WTC11 (cell line): ENCODE data around the gene MAEA. TPM values are rescaled to one million over a fixed set of nuclear protein-coding genes. Genes with fewer than 3 reads are reported as not detected.

Experiments
- ATAC-seq: fragments of 200-7000 bp; cut with Tn5 transposase; 2 replicates; pipeline ENCODE4 v1.10.0; 2021; ENCODE audit warnings: mild to moderate bottlenecking, moderate library complexity
- CTCF ChIA-PET: fragments of 300-600 bp; sonication (Branson Sonifier 250); formaldehyde crosslinking; loops from one replicate; lab custom pipeline; 2021; ENCODE audit warnings: antibody characterized with exemption; lab: Charles Lee
- POLR2A ChIA-PET: fragments of 350-600 bp; sonication (Branson Sonifier 250); formaldehyde crosslinking; loops from one replicate; lab custom pipeline; 2021; ENCODE audit warnings: antibody characterized with exemption; lab: Charles Lee
- DNase-seq: peaks from one replicate; pipeline ENCODE4 v3.0.0; 2021; ENCODE audit warnings: low spot score
- H3K27ac Mint-ChIP-seq: 2 replicates; pipeline ENCODE4 v1.8.0; 2021; ENCODE audit warnings: mixed read lengths
- H3K27me3 Mint-ChIP-seq: 2 replicates; pipeline ENCODE4 v1.8.0; 2021; ENCODE audit warnings: low read depth, mild to moderate bottlenecking, moderate library complexity, mixed read lengths
- H3K36me3 Mint-ChIP-seq: 2 replicates; pipeline ENCODE4 v1.8.0; 2021; ENCODE audit warnings: mixed read lengths
- H3K4me1 Mint-ChIP-seq: 2 replicates; pipeline ENCODE4 v1.8.0; 2022; ENCODE audit warnings: mixed read lengths
- H3K4me3 Mint-ChIP-seq: 2 replicates; pipeline ENCODE4 v1.8.0; 2021; ENCODE audit warnings: mild to moderate bottlenecking, moderate library complexity, mixed read lengths
- H3K9me3 Mint-ChIP-seq: 2 replicates; pipeline ENCODE4 v1.8.0; 2021; ENCODE audit warnings: mixed read lengths
- E2F1 ChIP-seq: sonication (generic); formaldehyde crosslinking; IDR thresholded peaks from 2 replicates; pipeline ENCODE4 v1.8.0; 2022; ENCODE audit warnings: mild to moderate bottlenecking, missing genetic modification reagents
- E2F5 ChIP-seq: sonication (generic); formaldehyde crosslinking; IDR thresholded peaks from 2 replicates; pipeline ENCODE4 v1.8.1; 2022; ENCODE audit warnings: mild to moderate bottlenecking, moderate library complexity, missing genetic modification reagents
- FOXK1 ChIP-seq: sonication (generic); formaldehyde crosslinking; IDR thresholded peaks from 2 replicates; pipeline ENCODE4 v1.8.0; 2022; ENCODE audit warnings: mild to moderate bottlenecking, moderate library complexity, missing genetic modification reagents
- FOXP1 ChIP-seq: sonication (generic); formaldehyde crosslinking; IDR thresholded peaks from 2 replicates; pipeline ENCODE4 v1.8.0; 2022; ENCODE audit warnings: missing genetic modification reagents, mild to moderate bottlenecking, moderate library complexity, borderline replicate concordance
- JUN ChIP-seq: sonication (generic); formaldehyde crosslinking; IDR thresholded peaks from 2 replicates; pipeline ENCODE4 v1.8.0; 2023; ENCODE audit warnings: mild to moderate bottlenecking, missing genetic modification reagents
- MLX ChIP-seq: sonication (generic); formaldehyde crosslinking; IDR thresholded peaks from 2 replicates; pipeline ENCODE4 v1.8.1; 2023; ENCODE audit warnings: mild to moderate bottlenecking, missing genetic modification reagents, moderate library complexity
- MXD4 ChIP-seq: fragments of 250-450 bp; sonication (Bioruptor Pico); IDR thresholded peaks from 2 replicates; pipeline ENCODE4 v1.8.0; 2021; ENCODE audit warnings: mild to moderate bottlenecking, moderate library complexity, borderline replicate concordance
- NFATC4 ChIP-seq: fragments of 250-450 bp; sonication (Bioruptor Pico); IDR thresholded peaks from 2 replicates; pipeline ENCODE4 v1.9.0; 2021; ENCODE audit warnings: mild to moderate bottlenecking
- STAT6 ChIP-seq: sonication (generic); formaldehyde crosslinking; conservative IDR thresholded peaks from 2 replicates; pipeline ENCODE4 v1.8.1; 2023; ENCODE audit warnings: mild to moderate bottlenecking, low read depth, missing genetic modification reagents, moderate library complexity
- TCF7 ChIP-seq: sonication (generic); formaldehyde crosslinking; IDR thresholded peaks from 2 replicates; pipeline ENCODE4 v1.8.0; 2022; ENCODE audit warnings: mild to moderate bottlenecking, low read depth, missing genetic modification reagents, moderate library complexity
- TEAD1 ChIP-seq: sonication (generic); formaldehyde crosslinking; IDR thresholded peaks from 2 replicates; pipeline ENCODE4 v1.8.0; 2022; ENCODE audit warnings: mild to moderate bottlenecking, missing genetic modification reagents
- ZNF232 ChIP-seq: sonication (generic); formaldehyde crosslinking; IDR thresholded peaks from 2 replicates; pipeline ENCODE4 v1.8.0; 2022; ENCODE audit warnings: mild to moderate bottlenecking, missing genetic modification reagents
- ZNF263 ChIP-seq: sonication (generic); formaldehyde crosslinking; IDR thresholded peaks from 2 replicates; pipeline ENCODE4 v1.8.1; 2022; ENCODE audit warnings: low read depth, mild to moderate bottlenecking, moderate library complexity, missing genetic modification reagents
- ZNF317 ChIP-seq: sonication (generic); formaldehyde crosslinking; IDR thresholded peaks from 2 replicates; pipeline ENCODE4 v1.8.1; 2023; ENCODE audit warnings: low read depth, mild to moderate bottlenecking, moderate library complexity, missing genetic modification reagents, borderline replicate concordance
- total RNA-seq: library from RNA; stranded (reverse); gene quantifications from 3 replicates; pipeline ENCODE4 v1.2.3, GENCODE V29; 2021
- TF ChIP-seq, protein P1 (sequence below): fragments of 250-450 bp; sonication (Bioruptor Pico); IDR thresholded peaks from 2 replicates; pipeline ENCODE4 v1.8.0; 2021; ENCODE audit warnings: mild to moderate bottlenecking
- TF ChIP-seq, protein P2 (sequence below): fragments of 250-450 bp; sonication (Bioruptor Pico); conservative IDR thresholded peaks from 2 replicates; pipeline ENCODE4 v1.9.0; 2021; ENCODE audit warnings: mild to moderate bottlenecking

The MAEA gene
- total RNA-seq, 1 experiment from 2014 or later: 86.9 TPM

GRCh38 chr4:1293991-1294390 lies 4.3 kb downstream of the MAEA start:
- Mint-ChIP-seq H3K4me3 (no peak overlapping the region), H3K27me3 (no peaks in the 10 kb centered on the region), H3K36me3 (peaks cover 9% of the 10 kb centered on the region; the same call in 1 of the 2 replicates), H3K4me1 (peaks cover 53% of the 10 kb centered on the region), H3K9me3 (no peaks in the 10 kb centered on the region), H3K27ac (peak overlapping the region; percentile 81)
- TF ChIP-seq E2F5 (CRISPR knock-in tag) (no peak), STAT6 (CRISPR knock-in tag) (no peak), ZNF232 (CRISPR knock-in tag) (no peak), JUN (CRISPR knock-in tag) (no peak), ZNF263 (CRISPR knock-in tag) (no peak), E2F1 (CRISPR knock-in tag) (no peak), TEAD1 (CRISPR knock-in tag) (no peak), MLX (CRISPR knock-in tag) (no peak), FOXP1 (CRISPR knock-in tag) (no peak), TCF7 (CRISPR knock-in tag) (no peak)
- TF ChIP-seq, protein P1, sequence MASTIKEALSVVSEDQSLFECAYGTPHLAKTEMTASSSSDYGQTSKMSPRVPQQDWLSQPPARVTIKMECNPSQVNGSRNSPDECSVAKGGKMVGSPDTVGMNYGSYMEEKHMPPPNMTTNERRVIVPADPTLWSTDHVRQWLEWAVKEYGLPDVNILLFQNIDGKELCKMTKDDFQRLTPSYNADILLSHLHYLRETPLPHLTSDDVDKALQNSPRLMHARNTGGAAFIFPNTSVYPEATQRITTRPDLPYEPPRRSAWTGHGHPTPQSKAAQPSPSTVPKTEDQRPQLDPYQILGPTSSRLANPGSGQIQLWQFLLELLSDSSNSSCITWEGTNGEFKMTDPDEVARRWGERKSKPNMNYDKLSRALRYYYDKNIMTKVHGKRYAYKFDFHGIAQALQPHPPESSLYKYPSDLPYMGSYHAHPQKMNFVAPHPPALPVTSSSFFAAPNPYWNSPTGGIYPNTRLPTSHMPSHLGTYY: no peak
- TF ChIP-seq, protein P2, sequence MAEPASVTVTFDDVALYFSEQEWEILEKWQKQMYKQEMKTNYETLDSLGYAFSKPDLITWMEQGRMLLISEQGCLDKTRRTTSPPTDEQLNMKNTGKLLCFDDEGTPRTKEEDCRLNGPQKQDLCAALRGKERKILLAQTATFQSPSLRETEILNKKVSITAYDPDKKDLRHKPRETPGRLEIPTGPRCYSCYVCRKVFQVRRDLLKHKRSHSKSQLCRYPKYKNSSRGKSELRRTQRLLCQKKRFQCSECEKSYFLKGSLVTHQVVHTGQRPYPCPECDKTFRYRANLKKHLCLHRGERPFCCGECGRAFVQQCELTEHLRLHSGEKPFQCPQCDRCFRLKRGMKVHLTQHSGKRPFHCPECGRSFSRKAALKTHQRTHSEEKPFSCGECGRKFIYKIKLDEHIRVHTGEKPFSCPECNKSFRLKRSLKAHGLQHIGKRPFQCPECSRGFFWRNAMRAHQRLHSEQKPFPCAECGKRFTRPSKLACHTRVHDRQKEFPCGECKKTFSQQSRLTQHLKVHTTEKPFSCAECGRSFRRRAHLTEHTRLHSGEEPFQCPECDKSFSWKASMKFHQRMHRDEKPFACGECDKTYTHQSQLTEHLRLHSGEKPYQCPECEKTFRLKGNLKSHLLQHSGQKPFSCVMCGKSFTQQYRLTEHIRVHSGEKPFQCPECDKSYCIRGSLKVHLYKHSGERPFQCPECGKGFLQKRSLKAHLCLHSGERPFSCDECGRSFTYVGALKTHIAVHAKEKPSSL: no peak
- ATAC-seq: no peak
- CTCF ChIA-PET: interaction anchor here (1.3 to 2.3 kb wide), 4 partner anchors 15 to 62 kb away, joined by 3 to 8 read pairs (median 4); no protein-coding TSS in a partner anchor
- POLR2A ChIA-PET: no interaction called here
- no peak for DNase-seq

- Mint-ChIP-seq H3K27ac (no peak overlapping the region), H3K27me3 (no peaks in the 10 kb centered on the region), H3K36me3 (peaks cover 11% of the 10 kb centered on the region; the same call in 1 of the 2 replicates), H3K9me3 (no peaks in the 10 kb centered on the region), H3K4me1 (peaks cover 53% of the 10 kb centered on the region), H3K4me3 (no peak overlapping the region)
- ATAC-seq: no peak
- ChIA-PET CTCF (interaction anchor here (0.6 to 2.3 kb wide), 5 partner anchors 8 to 62 kb away, joined by 3 to 8 read pairs (median 5); no protein-coding TSS in a partner anchor), POLR2A (no interaction called here)
- no peak for TF ChIP-seq MXD4 (CRISPR knock-in tag)
- TF ChIP-seq STAT6 (CRISPR knock-in tag): no peak
- no peak for TF ChIP-seq ZNF317
- TF ChIP-seq FOXK1 (CRISPR knock-in tag): no peak
- TF ChIP-seq MLX (CRISPR knock-in tag): no peak
- TF ChIP-seq FOXP1 (CRISPR knock-in tag): no peak
- no peak for TF ChIP-seq NFATC4 (CRISPR knock-in tag)
- TF ChIP-seq, protein P1: no peak
- no peak for DNase-seq
These were observed 4.7 kb downstream of the MAEA start for GRCh38 chr4:1294424-1294823.
